GM12892 (cell line): ENCODE data around the gene SLC25A45.

Source experiments
- POLR2A ChIP-seq: IDR thresholded peaks from 2 replicates; pipeline ENCODE4 v1.6.1; 2011; ENCODE audit warnings: low read depth, low read length, control low read depth
- POLR2AphosphoS5 ChIP-seq: IDR thresholded peaks from 2 replicates; pipeline ENCODE4 v1.6.1; 2011; ENCODE audit warnings: low read depth, low read length, control low read depth
- TAF1 ChIP-seq: IDR thresholded peaks from 2 replicates; pipeline ENCODE4 v1.6.1; 2011; ENCODE audit warnings: low read depth, mild to moderate bottlenecking, control low read depth, low read length, borderline replicate concordance

GRCh38 chr11:65421794-65422632 lies 39.6 kb upstream of the SLC25A45 start:
- TF ChIP-seq POLR2A, result no peak
- no peak for TF ChIP-seq POLR2AphosphoS5
- TF ChIP-seq TAF1, result peak; percentile 60; the same call in 1 of the 2 replicates
